ENCODE measurements around the gene PDE4B. TPM values are rescaled to one million over a fixed set of nuclear protein-coding genes. Genes with fewer than 3 reads are reported as not detected.
"Not testable (repeated sequence)": the region's sequence is repeated elsewhere in the genome, so short reads cannot be mapped to it uniquely, and the experiment has no call there.

Gene PDE4B
- total RNA-seq, 1 experiment from 2014 or later = not detected

DNA sequence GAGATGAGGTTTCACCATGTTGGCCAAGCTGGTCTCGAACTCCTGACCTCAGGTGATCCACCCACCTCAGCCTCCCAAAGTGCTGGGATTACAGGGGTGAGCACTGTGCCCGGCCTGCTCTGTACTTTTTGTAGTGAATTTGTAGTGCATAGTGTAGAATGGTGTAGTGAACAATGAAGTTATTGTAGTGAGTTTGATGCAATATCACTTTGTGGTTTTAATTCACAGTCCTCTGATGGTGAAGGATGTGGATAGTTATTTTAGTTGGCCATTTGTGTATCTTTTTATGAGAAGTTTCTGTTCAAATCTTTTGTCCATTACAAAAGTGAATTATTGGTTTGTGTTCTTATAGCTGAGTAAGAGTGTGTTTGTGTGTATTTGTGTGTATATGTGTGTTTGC lies 57.6 kb downstream of the PDE4B start:
- no peaks in the 10 kb centered on the region for H3K9me3 Mint-ChIP-seq (ENCODE audit: unreplicated experiment)
- H3K36me3 Mint-ChIP-seq (ENCODE audit: insufficient read depth, unreplicated experiment) = no peaks in the 10 kb centered on the region
- Histone ChIP-seq H3K27me3 (replicated peaks; ENCODE audit: control insufficient read depth, insufficient read depth, low read length) (no peaks in the 10 kb centered on the region), H3K36me3 (ENCODE audit: control insufficient read depth, insufficient read depth, low read length) (no peaks in the 10 kb centered on the region), H3K9me3 (no peaks in the 10 kb centered on the region), H3K4me1 (no peaks in the 10 kb centered on the region), H3K4me3 (ENCODE audit: low read depth, low read length) (no peak overlapping the region)
- BruUV-seq (replicated peaks) = no TSS peak
- ChIA-PET CTCF (no interaction called here), POLR2A (no interaction called here)
- no peak for DNase-seq
- TF ChIP-seq, protein P1, sequence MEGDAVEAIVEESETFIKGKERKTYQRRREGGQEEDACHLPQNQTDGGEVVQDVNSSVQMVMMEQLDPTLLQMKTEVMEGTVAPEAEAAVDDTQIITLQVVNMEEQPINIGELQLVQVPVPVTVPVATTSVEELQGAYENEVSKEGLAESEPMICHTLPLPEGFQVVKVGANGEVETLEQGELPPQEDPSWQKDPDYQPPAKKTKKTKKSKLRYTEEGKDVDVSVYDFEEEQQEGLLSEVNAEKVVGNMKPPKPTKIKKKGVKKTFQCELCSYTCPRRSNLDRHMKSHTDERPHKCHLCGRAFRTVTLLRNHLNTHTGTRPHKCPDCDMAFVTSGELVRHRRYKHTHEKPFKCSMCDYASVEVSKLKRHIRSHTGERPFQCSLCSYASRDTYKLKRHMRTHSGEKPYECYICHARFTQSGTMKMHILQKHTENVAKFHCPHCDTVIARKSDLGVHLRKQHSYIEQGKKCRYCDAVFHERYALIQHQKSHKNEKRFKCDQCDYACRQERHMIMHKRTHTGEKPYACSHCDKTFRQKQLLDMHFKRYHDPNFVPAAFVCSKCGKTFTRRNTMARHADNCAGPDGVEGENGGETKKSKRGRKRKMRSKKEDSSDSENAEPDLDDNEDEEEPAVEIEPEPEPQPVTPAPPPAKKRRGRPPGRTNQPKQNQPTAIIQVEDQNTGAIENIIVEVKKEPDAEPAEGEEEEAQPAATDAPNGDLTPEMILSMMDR (IDR thresholded peaks at IDR 0.05; ENCODE audit: insufficient read depth in 1 of 2, low read depth in 1 of 2, low read length in 1 of 2, severe bottlenecking in 1 of 2, unreplicated experiment in 1 of 2) = no peak
- intact Hi-C loops (cut with micrococcal nuclease; ENCODE audit: unreplicated experiment) = no loop called here
- no peaks in the 10 kb centered on the region for H3K4me1 Mint-ChIP-seq (ENCODE audit: low read depth, unreplicated experiment)
- no peaks in the 10 kb centered on the region for H3K27me3 Mint-ChIP-seq (ENCODE audit: insufficient read depth, unreplicated experiment)
- H3K4me3 Mint-ChIP-seq (ENCODE audit: unreplicated experiment) = no peak overlapping the region
- H3K27ac Mint-ChIP-seq (ENCODE audit: unreplicated experiment) = no peak overlapping the region

DNA sequence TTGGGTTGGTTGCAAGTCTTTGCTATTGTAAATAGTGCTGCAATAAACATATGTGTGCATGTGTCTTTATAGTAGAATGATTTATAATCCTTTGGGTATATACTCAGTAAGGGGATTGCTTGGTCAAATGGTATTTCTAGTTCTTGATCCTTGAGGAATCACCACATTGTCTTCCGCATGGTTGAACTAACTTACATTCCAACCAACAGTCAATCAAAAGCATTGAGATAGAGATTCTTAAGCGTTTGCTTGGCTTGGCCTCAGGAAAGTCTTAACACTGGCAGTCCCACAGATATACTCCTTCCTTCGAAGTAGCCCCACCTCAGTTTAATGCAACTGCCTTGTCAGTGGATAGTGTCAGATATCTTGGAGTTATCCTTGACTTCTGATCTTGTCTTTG lies 63.9 kb downstream of the PDE4B start:
- H3K4me1 ChIP-seq, POLR2A ChIA-PET: not testable (repeated sequence)

DNA sequence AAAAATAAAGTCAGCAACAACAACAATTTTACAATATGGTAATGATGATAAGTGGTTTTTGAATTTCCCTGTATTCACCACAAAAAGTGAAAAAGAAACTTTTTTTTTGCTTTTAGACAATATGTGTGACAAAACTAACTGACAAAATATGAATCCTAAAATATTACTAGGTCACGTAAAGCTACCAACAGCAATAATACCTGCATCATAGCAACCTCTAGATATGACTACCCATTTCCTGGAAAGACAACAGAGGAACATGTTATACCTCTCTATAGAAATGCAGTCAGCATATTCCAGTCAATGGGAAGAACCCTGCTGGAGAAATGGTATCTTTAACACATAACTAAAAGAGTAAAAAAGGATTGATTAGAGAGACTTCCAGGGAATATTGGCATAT lies 73.7 kb downstream of the PDE4B start:
- no peak for DNase-seq
- H3K9me3 ChIP-seq = no peaks in the 10 kb centered on the region
- TF ChIP-seq, protein P1 (IDR thresholded peaks at IDR 0.05; ENCODE audit: insufficient read depth in 1 of 2, low read depth in 1 of 2, low read length in 1 of 2, severe bottlenecking in 1 of 2, unreplicated experiment in 1 of 2) = no peak
- intact Hi-C loops (cut with micrococcal nuclease; ENCODE audit: unreplicated experiment) = no loop called here
- CTCF ChIA-PET = no interaction called here
- no peaks in the 10 kb centered on the region for H3K36me3 ChIP-seq (ENCODE audit: control insufficient read depth, insufficient read depth, low read length)
- Mint-ChIP-seq H3K27me3 (ENCODE audit: insufficient read depth, unreplicated experiment) (peaks cover 5% of the 10 kb centered on the region), H3K27ac (ENCODE audit: unreplicated experiment) (no peak overlapping the region), H3K36me3 (ENCODE audit: insufficient read depth, unreplicated experiment) (no peaks in the 10 kb centered on the region), H3K4me1 (ENCODE audit: low read depth, unreplicated experiment) (no peaks in the 10 kb centered on the region), H3K9me3 (ENCODE audit: unreplicated experiment) (no peaks in the 10 kb centered on the region), H3K4me3 (ENCODE audit: unreplicated experiment) (no peak overlapping the region)
- POLR2A ChIA-PET = no interaction called here
- H3K4me3 ChIP-seq (ENCODE audit: low read depth, low read length) = no peak overlapping the region
- no peaks in the 10 kb centered on the region for H3K27me3 ChIP-seq (replicated peaks; ENCODE audit: control insufficient read depth, insufficient read depth, low read length)
- H3K4me1 ChIP-seq = no peaks in the 10 kb centered on the region
- no TSS peak for BruUV-seq (replicated peaks)

More for the DNA sequence above, 63.9 kb downstream of the PDE4B start:
- H3K36me3 Mint-ChIP-seq (ENCODE audit: insufficient read depth, unreplicated experiment); H3K36me3 ChIP-seq (ENCODE audit: control insufficient read depth, insufficient read depth, low read length); DNase-seq; intact Hi-C loops (cut with micrococcal nuclease; ENCODE audit: unreplicated experiment); H3K9me3 ChIP-seq; H3K4me3 Mint-ChIP-seq (ENCODE audit: unreplicated experiment); BruUV-seq (replicated peaks); H3K27ac Mint-ChIP-seq (ENCODE audit: unreplicated experiment); CTCF ChIA-PET; H3K4me3 ChIP-seq (ENCODE audit: low read depth, low read length); H3K27me3 ChIP-seq (replicated peaks; ENCODE audit: control insufficient read depth, insufficient read depth, low read length); H3K4me1 Mint-ChIP-seq (ENCODE audit: low read depth, unreplicated experiment); H3K9me3 Mint-ChIP-seq (ENCODE audit: unreplicated experiment); H3K27me3 Mint-ChIP-seq (ENCODE audit: insufficient read depth, unreplicated experiment): not testable (repeated sequence)

DNA sequence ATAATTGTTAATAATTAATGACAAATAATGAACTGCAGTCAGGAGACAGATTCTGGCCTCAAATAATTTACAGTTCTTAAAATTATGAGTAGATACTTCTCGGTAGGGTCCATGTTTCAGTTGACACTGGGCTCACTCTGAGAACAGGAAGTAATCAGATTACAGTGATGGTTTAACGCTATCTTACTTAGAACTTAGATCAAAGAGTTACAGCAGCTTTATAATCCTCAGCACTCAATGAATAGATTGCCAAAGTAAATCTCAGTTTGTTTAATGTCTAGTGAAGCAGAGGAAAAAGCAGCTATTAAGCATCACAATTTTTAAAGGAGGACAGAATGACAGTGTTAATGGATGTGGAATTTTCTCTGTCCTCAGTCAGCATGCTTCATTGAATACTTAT lies 79.6 kb downstream of the PDE4B start:
- no TSS peak for BruUV-seq (replicated peaks)
- Histone ChIP-seq H3K4me1 (no peaks in the 10 kb centered on the region), H3K9me3 (no peaks in the 10 kb centered on the region), H3K36me3 (ENCODE audit: control insufficient read depth, insufficient read depth, low read length) (no peaks in the 10 kb centered on the region), H3K27me3 (replicated peaks; ENCODE audit: control insufficient read depth, insufficient read depth, low read length) (no peaks in the 10 kb centered on the region), H3K4me3 (ENCODE audit: low read depth, low read length) (no peak overlapping the region)
- Mint-ChIP-seq H3K27ac (ENCODE audit: unreplicated experiment) (no peak overlapping the region), H3K4me1 (ENCODE audit: low read depth, unreplicated experiment) (no peaks in the 10 kb centered on the region), H3K9me3 (ENCODE audit: unreplicated experiment) (no peaks in the 10 kb centered on the region), H3K36me3 (ENCODE audit: insufficient read depth, unreplicated experiment) (no peaks in the 10 kb centered on the region), H3K4me3 (ENCODE audit: unreplicated experiment) (no peak overlapping the region), H3K27me3 (ENCODE audit: insufficient read depth, unreplicated experiment) (peaks cover 3% of the 10 kb centered on the region)
- POLR2A ChIA-PET = no interaction called here
- intact Hi-C loops (cut with micrococcal nuclease; ENCODE audit: unreplicated experiment) = no loop called here
- TF ChIP-seq, protein P1 (IDR thresholded peaks at IDR 0.05; ENCODE audit: insufficient read depth in 1 of 2, low read depth in 1 of 2, low read length in 1 of 2, severe bottlenecking in 1 of 2, unreplicated experiment in 1 of 2) = no peak
- no peak for DNase-seq
- CTCF ChIA-PET = no interaction called here

DNA sequence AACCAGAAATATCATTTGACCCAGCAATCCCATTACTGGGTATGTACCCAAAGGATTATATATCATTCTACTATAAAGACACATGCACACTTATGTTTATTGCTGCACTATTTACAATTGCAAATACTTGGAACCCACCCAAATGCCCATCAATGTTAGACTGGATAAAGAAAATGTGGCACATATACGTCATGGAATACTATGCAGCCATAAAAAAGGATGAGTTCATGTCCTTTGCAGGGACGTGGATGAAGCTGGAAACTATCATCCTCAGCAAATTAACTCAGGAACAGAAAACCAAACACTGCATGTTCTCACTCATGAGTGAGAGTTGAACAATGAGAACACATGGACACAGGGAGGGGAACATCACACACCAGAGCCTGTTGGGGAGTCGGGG lies 85.6 kb downstream of the PDE4B start:
- intact Hi-C loops (cut with micrococcal nuclease; ENCODE audit: unreplicated experiment); POLR2A ChIA-PET; H3K9me3 ChIP-seq; H3K27me3 ChIP-seq (replicated peaks; ENCODE audit: control insufficient read depth, insufficient read depth, low read length); H3K36me3 Mint-ChIP-seq (ENCODE audit: insufficient read depth, unreplicated experiment); H3K4me1 Mint-ChIP-seq (ENCODE audit: low read depth, unreplicated experiment); H3K4me3 ChIP-seq (ENCODE audit: low read depth, low read length); DNase-seq; CTCF ChIA-PET; H3K27me3 Mint-ChIP-seq (ENCODE audit: insufficient read depth, unreplicated experiment); H3K4me3 Mint-ChIP-seq (ENCODE audit: unreplicated experiment); H3K36me3 ChIP-seq (ENCODE audit: control insufficient read depth, insufficient read depth, low read length); H3K27ac Mint-ChIP-seq (ENCODE audit: unreplicated experiment); BruUV-seq (replicated peaks); H3K9me3 Mint-ChIP-seq (ENCODE audit: unreplicated experiment); H3K4me1 ChIP-seq: not testable (repeated sequence)
